HCT116 (cell line): Measurements from ENCODE around the gene RBPMS2. TPM values are rescaled to one million over a fixed set of nuclear protein-coding genes. Genes with fewer than 3 reads are reported as not detected.

ENCODE experiments used
- ATAC-seq: fragments of 200-7000 bp; cut with Tn5 transposase; 2 replicates; pipeline ENCODE4 v1.9.1; 2020; ENCODE audit warnings: mild to moderate bottlenecking, moderate library complexity
- BruUV-seq: library from RNA; stranded (reverse); fragments of 400-500 nt; replicated peaks from 2 replicates; lab custom pipeline; 2021; lab: Mats Ljungman, UMichigan
- CTCF ChIA-PET: fragments of 300-600 bp; sonication (Branson Sonifier 250); formaldehyde crosslinking; loops from one replicate; lab custom pipeline; 2021; ENCODE audit warnings: antibody characterized with exemption; lab: Charles Lee
- POLR2A ChIA-PET: fragments of 300-600, 350-600 bp; sonication (Branson Sonifier 250); formaldehyde crosslinking; loops from one replicate; lab custom pipeline; 2021; ENCODE audit warnings: antibody characterized with exemption; lab: Charles Lee
- RAD21 ChIA-PET, 2 experiments: fragments of 300-600 bp; sonication (Branson Sonifier 250); formaldehyde crosslinking; loops; one replicate each; lab custom pipeline; 2023; ENCODE audit warnings: low total read pairs in 2 of 2; ENCODE audit not compliant: uncharacterized antibody in 2 of 2, unreplicated experiment in 2 of 2, low non-redundant PET in 1 of 2; lab: Charles Lee
- DNase-seq: peaks from one replicate; pipeline ENCODE4 v3.0.0-alpha.2; 2010; ENCODE audit warnings: low read depth, low spot score
- H2AFZ ChIP-seq: fragments of 200-600 bp; shearing (Covaris generic), sonication (generic); 2 replicates; pipeline ENCODE4 v1.6.1; 2017; ENCODE audit warnings: low read depth, mixed run types, mixed read lengths, antibody characterized with exemption, low read length; ENCODE audit not compliant: poor library complexity, severe bottlenecking
- H3K27ac ChIP-seq: 2 replicates; pipeline ENCODE4 v1.5.1; 2012; ENCODE audit warnings: low read depth, low read length
- H3K27me3 ChIP-seq: fragments of 200-600 bp; sonication (generic); 2 replicates; pipeline ENCODE4 v1.6.1; 2016; ENCODE audit warnings: mixed run types, low read length, mixed read lengths; ENCODE audit not compliant: insufficient read depth
- H3K36me3 ChIP-seq, 2 experiments: fragments of 200-500 bp in 1 of 2; fragments of 200-600 bp in 1 of 2; sonication (Bioruptor generic) in 1 of 2; sonication (generic) in 1 of 2; 2 replicates each; pipeline versions ENCODE4 v1.5.1 to v1.6.1; 2014 to 2016; ENCODE audit warnings: low read length in 2 of 2, inconsistent platforms in 1 of 2, mixed read lengths in 1 of 2, mixed run types in 1 of 2; ENCODE audit not compliant: insufficient read depth in 2 of 2, control insufficient read depth in 1 of 2
- H3K4me1 ChIP-seq, 2 experiments: fragments of 200-600 bp in 1 of 2; sonication (generic) in 1 of 2; 2 replicates each; pipeline versions ENCODE4 v1.5.1 to v1.6.1; 2012 to 2017; ENCODE audit warnings: low read length in 2 of 2, inconsistent platforms in 1 of 2, mild to moderate bottlenecking in 1 of 2, mixed read lengths in 1 of 2, mixed run types in 1 of 2, moderate library complexity in 1 of 2; ENCODE audit not compliant: insufficient read depth in 2 of 2, control insufficient read depth in 1 of 2
- H3K4me2 ChIP-seq: fragments of 200-600 bp; sonication (generic); 2 replicates; pipeline ENCODE4 v1.6.1; 2017; ENCODE audit warnings: mixed run types, low read length, mixed read lengths
- H3K4me3 ChIP-seq, 2 experiments: fragments of 200-600 bp in 1 of 2; sonication (generic) in 1 of 2; replicated peaks in 1 of 2; 2 replicates each; pipeline ENCODE4 v1.5.1; 2011 to 2016; ENCODE audit warnings: low read length in 2 of 2, control low read depth in 1 of 2, low read depth in 1 of 2, mild to moderate bottlenecking in 1 of 2, mixed read lengths in 1 of 2, mixed run types in 1 of 2
- H3K79me2 ChIP-seq: fragments of 200-600 bp; sonication (generic); 2 replicates; pipeline ENCODE4 v1.6.1; 2017; ENCODE audit warnings: mild to moderate bottlenecking, mixed run types, low read length, moderate library complexity, mixed read lengths; ENCODE audit not compliant: insufficient read depth
- H3K9ac ChIP-seq: fragments of 200-600 bp; sonication (generic); 2 replicates; pipeline ENCODE4 v1.6.1; 2016; ENCODE audit warnings: low read length, mixed read lengths
- H3K9me2 ChIP-seq: fragments of 200-600 bp; sonication (generic), shearing (Covaris generic); 2 replicates; pipeline ENCODE4 v1.6.1; 2017; ENCODE audit warnings: mixed run types, mild to moderate bottlenecking, moderate library complexity; ENCODE audit not compliant: insufficient read depth
- H3K9me3 ChIP-seq, 2 experiments: fragments of 200-500 bp in 1 of 2; fragments of 200-600 bp in 1 of 2; sonication (Bioruptor generic) in 1 of 2; sonication (generic) in 1 of 2; 2 replicates each; pipeline ENCODE4 v1.6.1; 2014 to 2017; ENCODE audit warnings: low read length in 2 of 2, mixed read lengths in 2 of 2, inconsistent platforms in 1 of 2, low read depth in 1 of 2, mild to moderate bottlenecking in 1 of 2, mixed run types in 1 of 2, moderate library complexity in 1 of 2; ENCODE audit not compliant: control insufficient read depth in 1 of 2, insufficient read depth in 1 of 2
- H4K20me1 ChIP-seq: fragments of 200-600 bp; sonication (generic), shearing (Covaris generic); 2 replicates; pipeline ENCODE4 v1.6.1; 2017; ENCODE audit warnings: mixed run types, mild to moderate bottlenecking, moderate library complexity; ENCODE audit not compliant: insufficient read depth
- EGR1 ChIP-seq: IDR thresholded peaks from 2 replicates; pipeline ENCODE4 v1.6.1; 2012; ENCODE audit warnings: low read depth
- ELF1 ChIP-seq: IDR thresholded peaks from 2 replicates; pipeline ENCODE4 v1.6.1; 2012; ENCODE audit warnings: low read depth, borderline replicate concordance
- EZH2 ChIP-seq: fragments of 200-600 bp; sonication (generic); IDR thresholded peaks from 2 replicates; pipeline ENCODE4 v1.6.1; 2017; ENCODE audit warnings: antibody characterized with exemption, mixed run types
- EZH2phosphoT487 ChIP-seq: fragments of 200-600 bp; IDR thresholded peaks from 2 replicates; pipeline ENCODE4 v1.6.1; 2018; ENCODE audit warnings: antibody characterized with exemption, borderline replicate concordance
- FOSL1 ChIP-seq: IDR thresholded peaks from 2 replicates; pipeline ENCODE4 v1.6.1; 2012; ENCODE audit warnings: low read depth
- JUND ChIP-seq: IDR thresholded peaks from 2 replicates; pipeline ENCODE4 v1.6.1; 2012
- POLR2A ChIP-seq: IDR thresholded peaks from 2 replicates; pipeline ENCODE4 v1.7.0; 2011; ENCODE audit warnings: borderline replicate concordance; ENCODE audit not compliant: insufficient read depth, insufficient read length; ENCODE audit errors: extremely low read depth
- SP1 ChIP-seq: IDR thresholded peaks from 2 replicates; pipeline ENCODE4 v1.6.1; 2012; ENCODE audit warnings: low read depth
- SRF ChIP-seq: IDR thresholded peaks from 2 replicates; pipeline ENCODE4 v1.6.1; 2012; ENCODE audit warnings: low read depth
- ZFX ChIP-seq: fragments of 450-650 bp; IDR thresholded peaks from 2 replicates; pipeline ENCODE4 v1.6.1; 2017
- ZNF274 ChIP-seq: fragments of 200-500 bp; sonication (Bioruptor generic); IDR thresholded peaks from 2 replicates; pipeline ENCODE4 v1.6.1; 2014; ENCODE audit warnings: mild to moderate bottlenecking, low read depth, low read length, inconsistent platforms
- intact Hi-C: fragments of 100-400 bp; cut with micrococcal nuclease; formaldehyde crosslinking; loops from 2 replicates; pipeline ENCODE4 v1.10.0; 2022
- total RNA-seq: library from RNA; stranded (reverse); gene quantifications from one replicate; pipeline ENCODE4 v1.2.1, GENCODE V29; 2021; ENCODE audit not compliant: unreplicated experiment
- TF ChIP-seq, protein P1 (sequence below), 3 experiments: fragments of 200-600 bp in 1 of 3; sonication (generic) in 1 of 3; IDR thresholded peaks in 2 of 3; conservative IDR thresholded peaks in 1 of 3; 2 replicates each; pipeline ENCODE4 v1.5.1; 2012 to 2017; ENCODE audit warnings: low read depth in 2 of 3, low read length in 2 of 3, antibody characterized with exemption in 1 of 3, borderline replicate concordance in 1 of 3, control low read depth in 1 of 3, mild to moderate bottlenecking in 1 of 3, mixed read lengths in 1 of 3, mixed run types in 1 of 3, moderate library complexity in 1 of 3; ENCODE audit not compliant: insufficient read depth in 1 of 3
- TF ChIP-seq, protein P2 (sequence below): IDR thresholded peaks from 2 replicates; pipeline ENCODE4 v1.6.1; 2011; ENCODE audit warnings: mild to moderate bottlenecking, low read length, moderate library complexity; ENCODE audit not compliant: insufficient replicate concordance; ENCODE audit errors: extremely low read depth
- TF ChIP-seq, protein P3 (sequence below): IDR thresholded peaks from 2 replicates; pipeline ENCODE4 v1.6.1; 2012
- TF ChIP-seq, protein P4 (sequence below): IDR thresholded peaks from 2 replicates; pipeline ENCODE4 v1.6.1; 2012

RBPMS2 gene
- total RNA-seq, 1 experiment from 2014 or later: 11.6 TPM

DNA sequence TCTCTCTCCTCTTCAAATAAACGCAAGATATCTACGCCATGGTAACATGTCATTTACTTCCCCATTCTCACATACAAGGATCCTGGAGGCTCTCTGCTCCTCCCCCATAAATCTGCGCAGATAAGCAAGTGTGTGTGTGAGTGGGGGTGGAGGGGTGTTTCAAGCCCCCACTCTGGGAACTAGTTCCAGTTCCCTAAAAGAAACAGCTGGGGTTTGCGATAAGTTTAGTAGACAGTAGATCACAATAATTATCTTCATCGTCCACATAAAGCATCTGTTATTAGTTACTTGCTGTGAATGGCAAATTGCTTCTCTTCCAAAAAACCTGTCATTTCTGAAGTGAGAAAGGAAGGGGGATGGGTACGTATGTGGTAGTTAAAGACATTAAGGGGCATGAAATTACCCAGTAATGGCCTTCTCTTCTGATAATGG, 79.8 kb downstream of the RBPMS2 start:
- ChIA-PET POLR2A (no interaction called here), CTCF (interaction anchor here (1.5 kb wide), 1 partner anchor 33 kb away, joined by 6 read pairs; no protein-coding TSS in a partner anchor)
- no peak for ATAC-seq

More for the DNA sequence above, 79.8 kb downstream of the RBPMS2 start:
- Histone ChIP-seq H3K9ac (no peak overlapping the region), H3K4me2 (no peak overlapping the region), H3K4me1 (peaks cover 22 to 33% of the 10 kb centered on the region in 2 experiments), H3K9me3 (no peaks in the 10 kb centered on the region), H3K27ac (no peak overlapping the region), H3K79me2 (peaks cover 62% of the 10 kb centered on the region), H3K36me3 (peaks cover 6 to 8% of the 10 kb centered on the region in 2 experiments; a peak in 3 of 4 replicates), H3K9me2 (no peaks in the 10 kb centered on the region), H3K4me3 (no peak overlapping the region), H3K27me3 (no peaks in the 10 kb centered on the region), H2AFZ (no peak overlapping the region), H4K20me1 (peaks cover 11% of the 10 kb centered on the region; the same call in 1 of the 2 replicates)
- RAD21 ChIA-PET: no interaction called here
- DNase-seq: no peak
- TF ChIP-seq, protein P1, sequence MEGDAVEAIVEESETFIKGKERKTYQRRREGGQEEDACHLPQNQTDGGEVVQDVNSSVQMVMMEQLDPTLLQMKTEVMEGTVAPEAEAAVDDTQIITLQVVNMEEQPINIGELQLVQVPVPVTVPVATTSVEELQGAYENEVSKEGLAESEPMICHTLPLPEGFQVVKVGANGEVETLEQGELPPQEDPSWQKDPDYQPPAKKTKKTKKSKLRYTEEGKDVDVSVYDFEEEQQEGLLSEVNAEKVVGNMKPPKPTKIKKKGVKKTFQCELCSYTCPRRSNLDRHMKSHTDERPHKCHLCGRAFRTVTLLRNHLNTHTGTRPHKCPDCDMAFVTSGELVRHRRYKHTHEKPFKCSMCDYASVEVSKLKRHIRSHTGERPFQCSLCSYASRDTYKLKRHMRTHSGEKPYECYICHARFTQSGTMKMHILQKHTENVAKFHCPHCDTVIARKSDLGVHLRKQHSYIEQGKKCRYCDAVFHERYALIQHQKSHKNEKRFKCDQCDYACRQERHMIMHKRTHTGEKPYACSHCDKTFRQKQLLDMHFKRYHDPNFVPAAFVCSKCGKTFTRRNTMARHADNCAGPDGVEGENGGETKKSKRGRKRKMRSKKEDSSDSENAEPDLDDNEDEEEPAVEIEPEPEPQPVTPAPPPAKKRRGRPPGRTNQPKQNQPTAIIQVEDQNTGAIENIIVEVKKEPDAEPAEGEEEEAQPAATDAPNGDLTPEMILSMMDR (IDR thresholded peaks at IDR 0.05 in 2 of 3, conservative IDR thresholded peaks at IDR 0.05 in 1 of 3; ENCODE audit: borderline replicate concordance in 1 of 3, insufficient read depth in 1 of 3, low read depth in 2 of 3, low read length in 2 of 3): no peak
- no peak for TF ChIP-seq EGR1
- no peak for TF ChIP-seq ZFX
- TF ChIP-seq, protein P2, sequence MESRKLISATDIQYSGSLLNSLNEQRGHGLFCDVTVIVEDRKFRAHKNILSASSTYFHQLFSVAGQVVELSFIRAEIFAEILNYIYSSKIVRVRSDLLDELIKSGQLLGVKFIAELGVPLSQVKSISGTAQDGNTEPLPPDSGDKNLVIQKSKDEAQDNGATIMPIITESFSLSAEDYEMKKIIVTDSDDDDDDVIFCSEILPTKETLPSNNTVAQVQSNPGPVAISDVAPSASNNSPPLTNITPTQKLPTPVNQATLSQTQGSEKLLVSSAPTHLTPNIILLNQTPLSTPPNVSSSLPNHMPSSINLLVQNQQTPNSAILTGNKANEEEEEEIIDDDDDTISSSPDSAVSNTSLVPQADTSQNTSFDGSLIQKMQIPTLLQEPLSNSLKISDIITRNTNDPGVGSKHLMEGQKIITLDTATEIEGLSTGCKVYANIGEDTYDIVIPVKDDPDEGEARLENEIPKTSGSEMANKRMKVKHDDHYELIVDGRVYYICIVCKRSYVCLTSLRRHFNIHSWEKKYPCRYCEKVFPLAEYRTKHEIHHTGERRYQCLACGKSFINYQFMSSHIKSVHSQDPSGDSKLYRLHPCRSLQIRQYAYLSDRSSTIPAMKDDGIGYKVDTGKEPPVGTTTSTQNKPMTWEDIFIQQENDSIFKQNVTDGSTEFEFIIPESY: no peak
- no peak for TF ChIP-seq EZH2
- TF ChIP-seq ELF1: no peak
- TF ChIP-seq ZNF274: no peak
- TF ChIP-seq EZH2phosphoT487: no peak
- TF ChIP-seq FOSL1: no peak
- TF ChIP-seq POLR2A: no peak
- TF ChIP-seq, protein P3, sequence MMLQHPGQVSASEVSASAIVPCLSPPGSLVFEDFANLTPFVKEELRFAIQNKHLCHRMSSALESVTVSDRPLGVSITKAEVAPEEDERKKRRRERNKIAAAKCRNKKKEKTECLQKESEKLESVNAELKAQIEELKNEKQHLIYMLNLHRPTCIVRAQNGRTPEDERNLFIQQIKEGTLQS: no peak
- no peak for TF ChIP-seq SP1
- TF ChIP-seq JUND: no peak
- no peak for TF ChIP-seq SRF
- TF ChIP-seq, protein P4, sequence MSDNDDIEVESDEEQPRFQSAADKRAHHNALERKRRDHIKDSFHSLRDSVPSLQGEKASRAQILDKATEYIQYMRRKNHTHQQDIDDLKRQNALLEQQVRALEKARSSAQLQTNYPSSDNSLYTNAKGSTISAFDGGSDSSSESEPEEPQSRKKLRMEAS: no peak
- BruUV-seq: no TSS peak
- intact Hi-C loops: no loop called here
